Fibroblast of upper back skin (primary cell): Measurements from ENCODE around the gene AHRR.

Source experiments
- DNase-seq: peaks from one replicate; pipeline ENCODE4 v3.0.0-alpha.2; 2013

AHRR gene

GRCh38 chr5:431001-431710 is 109.6 kb downstream of the AHRR start:
- DNase-seq: peak; percentile 45

DNA sequence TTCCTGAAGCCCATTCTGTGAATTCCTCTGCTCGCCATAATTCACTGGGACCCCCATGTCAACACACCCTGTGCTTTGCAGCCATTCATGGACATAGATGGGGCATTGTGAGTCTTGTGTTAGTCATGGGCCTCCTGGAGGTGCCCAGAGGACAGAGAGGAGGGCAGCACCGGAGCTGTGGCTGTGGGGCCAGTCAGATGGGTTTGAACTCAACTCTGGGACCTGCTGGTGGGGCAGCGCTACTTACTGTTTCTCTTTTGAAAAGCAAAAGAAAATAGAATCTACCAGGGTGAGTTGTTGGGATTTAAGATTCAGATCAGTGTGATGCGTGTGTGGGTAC is 110.2 kb downstream of the AHRR start:
- DNase-seq: no peak

DNA sequence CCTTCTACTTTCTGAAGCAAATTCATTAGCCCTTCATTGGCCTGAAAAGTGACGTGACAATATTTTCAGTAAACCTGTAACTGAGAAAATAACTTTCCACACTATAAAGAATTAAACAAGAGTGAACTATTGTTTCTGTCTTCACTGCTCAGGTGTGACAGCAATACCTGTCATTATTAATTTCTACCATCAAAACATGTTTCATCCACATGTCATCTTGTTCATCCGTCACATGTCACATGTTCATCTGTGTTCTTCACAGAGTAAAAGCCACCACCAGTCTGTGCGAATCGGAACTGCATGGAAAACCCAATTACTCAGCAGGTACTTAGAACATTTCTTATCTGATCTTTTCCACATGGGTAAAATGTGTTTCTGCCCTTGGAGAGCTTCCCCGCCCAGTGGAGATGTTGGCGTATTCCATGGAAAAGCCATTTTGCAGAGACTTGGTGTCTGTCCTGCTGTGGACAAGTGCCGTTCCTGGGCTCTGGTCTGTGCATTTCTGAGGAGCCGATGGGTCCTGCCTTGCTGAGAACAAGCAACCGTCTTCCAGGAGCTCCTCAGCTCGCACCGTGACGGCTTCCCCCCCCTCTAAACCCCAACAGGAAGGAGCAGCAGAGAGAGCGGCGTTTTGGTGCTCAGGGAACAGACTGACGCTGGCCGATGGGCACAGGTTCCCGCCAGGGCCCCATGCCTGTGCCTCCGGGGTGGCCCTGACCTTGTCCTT is 110.8 kb downstream of the AHRR start:
- no peak for DNase-seq

- DNase-seq: no peak
Observed at GRCh38 chr5:432928-433791, 111.6 kb downstream of the AHRR start.

GRCh38 chr5:433836-434235 is 112.3 kb downstream of the AHRR start:
- no peak for DNase-seq

GRCh38 chr5:434443-435146 is 113.1 kb downstream of the AHRR start:
- DNase-seq: no peak

- DNase-seq: no peak
Observed at GRCh38 chr5:435156-435790, 113.8 kb downstream of the AHRR start.

DNA sequence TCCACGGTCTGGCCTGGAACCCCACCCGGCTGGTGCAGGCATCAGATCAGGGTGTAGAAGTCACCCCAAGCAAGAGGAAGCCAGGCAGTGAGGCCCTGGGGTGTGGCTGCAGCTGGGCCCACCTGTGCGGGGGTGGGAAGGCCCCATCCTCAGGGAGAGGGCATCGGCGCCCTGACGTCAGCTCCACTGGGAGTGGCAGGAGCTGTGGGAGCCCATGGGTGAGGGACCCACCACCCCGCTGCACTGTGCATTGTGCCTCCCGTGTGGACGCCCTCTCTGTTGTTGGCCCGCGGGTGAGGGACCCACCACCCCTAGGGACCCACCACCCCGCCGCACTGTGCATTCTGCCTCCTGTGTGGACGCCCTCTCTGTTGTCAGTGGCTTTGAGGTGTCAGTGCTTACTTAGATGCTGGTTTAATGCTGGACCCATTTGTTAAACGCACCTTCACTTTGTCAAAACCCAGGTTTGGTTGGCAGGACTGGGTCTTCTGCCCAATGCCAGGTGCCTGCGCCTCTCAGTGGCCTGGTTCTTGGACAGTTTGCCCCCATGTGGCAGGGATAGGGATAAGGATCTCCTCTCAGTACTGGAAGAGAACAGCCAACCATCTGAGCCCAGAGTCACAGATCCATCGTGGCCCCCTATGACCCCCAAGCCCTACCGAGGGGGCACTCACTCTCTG is 114.6 kb downstream of the AHRR start:
- DNase-seq: peak; percentile 23

- DNase-seq: no peak
Observed at GRCh38 chr5:436641-436975, 115.1 kb downstream of the AHRR start.

- no peak for DNase-seq
Observed at GRCh38 chr5:437281-437771, 115.8 kb downstream of the AHRR start.

GRCh38 chr5:438481-438981 is 117.0 kb downstream of the AHRR start:
- no peak for DNase-seq

DNA sequence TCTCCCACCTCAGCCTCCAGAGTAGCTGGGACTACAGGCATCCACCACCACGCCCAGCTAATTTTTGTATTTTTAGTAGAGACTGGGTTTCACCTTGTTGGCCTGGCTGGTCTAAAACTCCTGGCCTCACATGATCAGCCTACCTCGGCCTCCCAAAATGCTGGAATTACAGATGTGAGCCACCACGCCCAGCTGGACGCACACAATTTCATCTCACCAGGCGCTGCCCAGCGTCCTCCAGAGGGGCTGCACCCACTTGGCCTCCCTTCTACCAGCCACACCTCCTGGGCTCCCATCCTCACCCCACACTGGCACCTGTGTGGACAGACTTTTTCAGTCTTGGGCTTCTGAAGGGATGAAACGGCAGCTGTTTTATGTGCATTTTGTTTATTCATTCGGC is 117.7 kb downstream of the AHRR start:
- no peak for DNase-seq

GRCh38 chr5:439636-440035 is 118.1 kb downstream of the AHRR start:
- no peak for DNase-seq

DNA sequence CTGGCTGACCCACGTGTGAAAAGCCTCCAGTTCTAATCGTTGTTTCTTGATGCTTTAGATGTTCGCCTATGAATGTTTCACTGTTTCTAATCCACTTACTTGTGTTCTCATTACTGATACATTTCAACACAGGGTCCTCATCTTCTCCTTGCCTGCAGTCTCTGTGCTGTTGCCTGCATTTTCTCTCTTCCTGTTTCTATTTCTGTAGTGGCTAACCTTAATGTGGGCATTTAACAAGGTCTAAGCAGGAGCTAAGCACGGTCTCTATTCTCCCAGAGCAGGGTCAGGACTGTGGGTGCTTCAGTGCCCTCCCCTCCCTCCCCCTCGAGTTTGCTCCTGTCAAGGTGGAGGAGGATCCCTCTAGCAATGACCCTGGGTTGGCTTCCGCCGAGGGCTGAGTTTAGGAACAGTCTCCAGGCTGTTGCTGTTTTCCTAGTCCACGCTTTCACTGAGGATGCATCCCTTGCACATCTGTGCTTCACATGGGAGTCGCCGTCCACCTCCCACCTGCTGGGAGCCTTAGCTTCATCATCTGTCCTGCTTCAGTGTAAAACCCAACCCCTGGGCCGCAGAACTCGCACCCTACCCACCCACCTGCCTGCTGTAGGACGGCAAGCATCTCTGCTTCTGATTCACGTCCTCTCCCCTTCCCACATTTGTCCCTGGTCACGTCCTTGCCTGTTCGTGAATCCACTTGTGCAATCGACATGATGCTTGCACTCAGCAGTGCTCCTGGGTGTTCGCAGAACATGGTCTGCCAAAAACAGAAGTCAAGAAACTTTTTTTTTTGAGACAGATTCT is 119.1 kb downstream of the AHRR start:
- DNase-seq: no peak

- DNase-seq: no peak
Observed at GRCh38 chr5:441996-442334, 120.5 kb downstream of the AHRR start.

DNA sequence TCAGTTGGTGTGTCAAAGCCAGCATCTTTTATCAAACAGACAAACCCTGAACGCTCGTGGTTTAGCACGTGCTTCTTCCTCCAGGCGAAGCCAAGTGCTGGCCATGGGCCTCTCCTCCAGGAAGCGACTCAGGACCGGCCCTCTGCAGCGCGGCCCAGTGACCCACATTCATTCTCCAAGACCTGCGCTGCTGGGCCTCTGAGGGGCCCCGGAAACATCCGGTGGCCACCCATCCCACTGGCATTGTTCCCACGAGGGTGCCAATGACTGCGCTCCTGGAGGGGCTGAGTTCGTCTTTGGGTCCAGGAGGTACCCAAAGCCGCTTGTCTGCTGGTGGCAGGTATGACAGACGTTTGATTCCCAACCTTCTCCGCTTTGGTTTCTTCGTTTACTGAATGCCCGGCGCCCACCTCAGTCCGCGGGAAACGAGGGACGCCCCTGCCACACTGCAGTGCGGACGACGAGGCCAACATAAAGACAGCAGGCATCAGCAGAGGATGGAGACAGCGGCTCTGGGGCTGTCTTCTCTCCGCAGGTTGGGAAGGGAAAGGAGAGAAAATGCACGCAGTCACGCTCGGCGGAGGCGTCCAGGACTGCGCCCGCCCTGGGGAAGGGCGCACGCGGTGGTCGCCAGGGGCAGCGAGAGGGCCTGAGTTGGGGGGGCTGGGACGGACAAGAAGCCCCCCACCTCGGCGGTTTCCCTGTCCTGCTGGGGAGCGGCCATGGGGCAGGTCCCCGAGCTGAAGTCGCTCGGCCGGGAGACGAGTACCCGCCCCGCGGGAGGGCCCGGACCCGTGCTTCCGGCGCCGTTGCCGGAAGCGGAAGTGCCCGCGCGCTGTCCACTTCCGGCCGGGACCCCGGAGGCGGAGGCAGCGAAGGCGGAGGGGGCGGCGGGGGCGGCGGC is 121.1 kb downstream of the AHRR start, which contains the start of gene EXOC3:
Gene EXOC3, plus strand, starts transcription at position 842 of the 904 bp plus-strand sequence. CDS start 3,030 bp downstream, outside the sequence.
- peak; percentile 64 for DNase-seq

- DNase-seq: no peak
Observed at GRCh38 chr5:443239-444151, 122.0 kb downstream of the AHRR start.

DNA sequence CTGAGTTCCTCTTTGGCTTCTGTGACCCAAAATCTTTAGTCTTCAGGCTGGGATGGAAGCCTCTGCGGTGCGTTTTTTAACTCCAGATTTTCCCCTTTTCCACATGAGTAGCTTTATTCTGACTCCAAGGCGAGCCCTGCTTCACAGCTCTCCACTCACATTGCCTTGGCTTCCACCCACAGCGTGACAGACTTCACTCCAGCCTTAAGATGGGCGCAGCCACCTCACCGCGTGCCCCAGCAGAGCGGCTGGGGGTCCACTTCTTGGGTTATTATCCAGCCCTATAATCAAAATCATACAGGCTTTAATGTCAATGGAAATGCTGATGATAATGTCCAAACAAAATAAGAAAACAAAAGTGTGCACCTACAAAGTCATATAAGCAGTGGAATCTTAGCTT is 122.7 kb downstream of the AHRR start:
- DNase-seq: no peak

GRCh38 chr5:445591-445990 is 124.1 kb downstream of the AHRR start:
- no peak for DNase-seq
